Activated naive CD4-positive, alpha-beta T cell treated with anti-CD3 and anti-CD28 coated beads, Interleukin-2, amount 50 U/mL, for 16 hours (primary cell): ENCODE measurements around the gene KANK4.

ENCODE experiments used
- DNase-seq: peaks from one replicate; pipeline ENCODE4 v3.0.0-alpha.2; 2020

KANK4 gene

DNA sequence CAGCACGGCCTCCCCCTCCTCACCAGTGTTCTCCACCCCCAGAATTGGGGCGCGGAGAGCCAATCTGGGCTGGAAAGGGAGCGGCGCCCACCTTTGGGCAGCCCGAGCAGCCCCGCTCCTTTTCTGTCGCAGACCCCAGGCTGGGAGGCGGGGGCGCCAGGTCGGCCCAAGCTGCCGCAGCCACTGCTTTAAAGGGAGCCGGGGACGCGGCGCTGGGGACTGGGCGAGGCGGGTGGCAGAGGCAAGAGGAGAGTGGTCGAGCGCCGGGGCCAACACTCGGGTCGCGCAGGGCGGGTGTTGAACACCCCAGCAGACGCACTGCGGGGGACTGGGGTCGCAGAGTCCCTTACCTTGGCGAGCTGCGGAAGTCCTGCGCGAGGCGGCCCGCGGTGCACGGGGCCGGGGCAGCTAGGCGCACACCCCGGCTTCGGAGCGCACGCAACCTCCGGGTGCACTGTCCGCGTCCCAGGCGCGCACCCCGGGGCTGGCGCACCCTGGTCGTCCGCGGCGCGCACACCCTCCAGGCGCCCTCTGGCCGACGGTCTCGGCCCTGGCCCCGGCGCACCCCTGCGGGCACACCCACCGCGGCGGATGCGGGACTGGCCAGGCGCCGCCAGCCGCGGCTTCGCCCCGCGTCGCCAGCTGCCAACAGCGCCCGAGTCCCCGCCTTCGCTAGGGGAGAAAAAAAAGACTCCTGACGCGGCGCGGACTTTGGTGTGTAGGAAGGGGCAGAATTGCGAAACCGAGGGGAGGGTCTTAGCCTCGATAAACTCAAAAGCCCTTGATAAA lies at the start of gene KANK4:
TSS of gene KANK4 (minus strand) at position 679 of the 789 bp plus-strand sequence. CDS start 37,870 bp downstream, outside the sequence.
- DNase-seq, result no peak

DNA sequence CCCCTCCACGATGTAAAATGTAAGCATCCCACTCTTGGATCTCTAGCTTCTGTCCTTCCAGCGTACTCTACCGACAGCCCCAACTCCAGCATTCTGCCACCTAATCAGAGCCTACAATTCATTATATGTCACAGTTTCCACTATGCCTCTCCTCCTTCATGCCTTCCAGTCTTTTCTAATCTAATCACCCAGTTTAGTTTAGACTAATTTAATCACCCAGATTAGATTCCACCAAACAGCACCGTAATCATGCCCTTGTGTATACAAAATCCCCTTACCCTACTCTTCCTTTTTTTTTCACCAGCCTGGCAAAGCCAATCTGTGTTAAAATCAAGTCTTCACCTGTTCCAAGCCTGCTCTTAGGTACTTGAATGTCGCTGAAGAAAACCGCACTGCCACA lies 49.8 kb upstream of the KANK4 start:
- DNase-seq, result no peak

DNA sequence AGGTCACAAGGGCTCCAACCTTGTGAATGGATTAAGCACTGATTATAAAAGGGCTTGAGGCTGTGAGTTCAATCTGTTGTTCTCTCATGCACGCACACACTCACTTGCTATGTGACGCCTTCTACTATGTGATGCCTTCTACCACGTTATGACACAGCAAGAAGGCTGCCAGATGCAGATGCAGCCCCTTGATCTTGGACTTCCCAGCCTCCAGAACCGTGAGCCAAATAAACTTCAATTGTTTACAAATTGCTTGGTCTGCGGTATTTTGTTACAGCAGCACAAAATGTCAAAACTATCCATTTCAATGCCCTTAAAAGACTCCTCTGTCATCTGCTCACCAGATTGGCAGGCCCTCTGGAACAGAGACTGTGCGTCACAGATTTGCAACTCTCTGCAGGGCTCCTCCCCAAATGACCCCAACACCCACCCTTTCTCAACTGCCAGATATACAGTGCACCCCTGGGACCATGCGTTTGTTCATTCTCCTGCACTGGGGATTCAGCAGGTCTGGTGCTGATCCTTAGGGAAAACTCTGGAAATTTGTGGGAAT lies 47.8 kb upstream of the KANK4 start:
- no peak for DNase-seq

DNA sequence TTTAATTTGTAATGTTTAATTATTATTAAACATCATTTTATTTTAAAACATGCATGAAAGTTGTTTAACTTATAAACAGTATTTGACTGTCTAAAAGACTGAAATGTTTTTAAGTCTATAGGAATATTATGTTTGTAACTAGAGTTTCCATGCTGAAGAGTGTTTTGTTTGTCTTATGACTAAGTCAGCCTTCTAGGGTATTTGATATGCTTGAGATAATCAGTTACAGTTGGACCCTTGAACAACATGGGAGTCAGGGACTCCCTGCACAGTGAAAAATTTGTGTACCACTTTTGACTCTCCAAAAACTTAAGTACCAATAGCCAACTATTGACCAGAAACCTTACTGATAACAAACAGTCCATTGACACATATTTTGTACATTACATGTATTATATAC lies 45.5 kb upstream of the KANK4 start:
- DNase-seq, result no peak

DNA sequence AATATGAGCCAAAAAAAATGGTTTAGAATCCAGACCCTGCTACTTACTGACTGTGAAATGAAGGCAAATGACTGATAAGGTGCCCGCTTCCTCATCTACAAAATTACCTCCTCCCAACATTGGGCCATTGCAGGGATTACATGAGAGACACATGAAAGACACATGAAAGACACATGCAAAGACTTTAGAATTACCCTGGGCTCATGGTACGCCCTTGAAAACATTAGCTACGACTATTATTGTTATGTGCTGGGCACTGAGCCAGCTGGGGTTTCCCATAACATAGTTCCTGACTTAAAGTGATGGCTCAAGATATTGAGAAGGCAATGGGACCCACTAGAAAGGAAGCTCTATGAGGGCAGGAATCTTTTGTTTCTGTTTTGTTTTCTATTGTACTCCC lies 43.7 kb upstream of the KANK4 start:
- DNase-seq, result no peak

DNA sequence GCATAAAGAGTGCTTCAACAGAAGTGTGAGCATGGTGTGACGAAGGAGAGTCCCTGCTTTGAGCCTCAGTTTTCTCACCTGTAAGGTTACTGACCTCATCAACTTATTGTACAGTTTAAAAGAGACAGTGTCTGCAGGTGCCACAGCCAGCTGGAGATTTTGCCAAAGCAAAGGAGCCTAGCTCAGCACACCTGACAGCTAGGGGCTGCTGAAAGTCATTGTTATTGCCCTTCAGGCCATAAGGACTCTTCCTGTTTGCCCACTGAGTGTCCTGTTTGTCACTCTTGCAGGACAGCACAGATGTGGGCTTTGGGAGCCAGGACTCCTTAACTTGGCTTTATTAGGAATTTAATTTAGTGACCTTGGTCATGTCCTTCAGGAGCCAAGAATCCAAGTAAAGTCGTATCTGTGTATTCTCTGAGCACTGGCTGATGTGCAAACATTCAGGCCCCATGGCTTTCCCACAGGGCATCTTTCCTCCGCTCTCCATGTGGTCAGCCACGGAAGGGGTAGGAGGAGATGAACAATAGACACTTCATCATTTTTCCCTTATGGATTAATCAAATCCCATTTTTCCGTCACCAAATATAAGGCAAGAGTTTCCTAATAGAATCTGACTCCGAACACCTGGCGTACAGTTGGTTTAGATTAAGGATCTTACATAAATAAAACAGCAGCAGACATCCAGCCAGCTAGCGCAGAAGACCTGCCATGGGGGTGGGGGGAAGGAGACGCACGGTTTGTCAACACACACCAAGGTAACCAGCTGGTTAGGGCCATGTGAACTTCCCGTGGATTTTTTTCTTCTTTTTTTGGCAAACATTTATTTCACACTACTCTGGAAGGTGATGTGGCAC lies 43.1 kb upstream of the KANK4 start:
- no peak for DNase-seq

DNA sequence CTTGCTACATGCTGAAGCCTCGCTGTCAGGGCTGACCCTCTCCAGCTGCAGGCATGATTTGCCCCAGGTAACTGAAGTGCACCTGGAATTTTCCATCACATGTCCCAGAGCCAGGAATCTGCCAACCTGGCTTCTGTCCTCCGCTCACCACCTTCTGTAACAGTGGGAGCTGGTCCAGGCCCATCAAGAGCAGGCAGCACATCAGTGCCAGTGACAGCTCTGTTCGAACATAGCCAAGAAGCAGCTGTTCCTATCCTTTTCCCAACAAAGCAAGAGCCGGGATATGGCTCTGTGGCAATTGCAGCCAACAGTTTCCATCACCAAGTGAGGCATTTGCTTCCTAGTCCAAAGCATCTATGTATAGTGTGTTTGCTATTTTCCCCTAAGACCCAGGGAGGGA lies 42.2 kb upstream of the KANK4 start:
- DNase-seq, result no peak

DNA sequence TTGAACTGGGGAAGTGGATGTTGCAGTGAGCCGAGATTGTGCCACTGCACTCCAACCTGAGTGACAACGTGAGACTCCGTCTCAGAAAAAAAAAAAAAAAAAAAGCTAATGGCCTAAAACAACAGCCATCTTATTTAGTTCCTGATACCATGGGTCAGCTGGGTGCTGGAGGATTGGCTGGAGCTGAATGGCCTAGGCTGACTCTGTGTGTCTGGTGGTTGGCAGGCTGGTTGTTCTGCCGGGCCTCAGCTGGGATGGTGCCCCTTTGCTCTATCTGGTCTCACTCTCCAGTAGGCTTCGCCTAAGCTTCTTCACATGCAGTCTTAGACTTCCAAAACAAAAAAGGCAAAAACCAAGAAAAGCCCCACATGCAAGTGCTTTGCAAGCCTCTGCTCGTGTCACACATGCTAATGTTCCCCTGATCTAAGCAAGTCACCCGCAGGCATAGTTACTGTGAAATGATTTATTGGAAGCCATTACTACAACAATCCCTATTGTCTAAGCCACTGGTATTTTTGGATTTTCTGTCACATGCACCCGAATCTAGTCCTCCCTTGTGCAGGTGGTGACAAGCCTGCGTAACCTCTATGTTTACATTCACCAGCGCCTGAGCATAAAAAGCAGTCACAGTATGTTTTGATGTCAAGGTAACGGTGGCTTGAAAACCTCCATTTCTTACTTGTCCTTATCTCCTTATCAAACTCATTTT lies 39.6 kb upstream of the KANK4 start:
- DNase-seq, result no peak

DNA sequence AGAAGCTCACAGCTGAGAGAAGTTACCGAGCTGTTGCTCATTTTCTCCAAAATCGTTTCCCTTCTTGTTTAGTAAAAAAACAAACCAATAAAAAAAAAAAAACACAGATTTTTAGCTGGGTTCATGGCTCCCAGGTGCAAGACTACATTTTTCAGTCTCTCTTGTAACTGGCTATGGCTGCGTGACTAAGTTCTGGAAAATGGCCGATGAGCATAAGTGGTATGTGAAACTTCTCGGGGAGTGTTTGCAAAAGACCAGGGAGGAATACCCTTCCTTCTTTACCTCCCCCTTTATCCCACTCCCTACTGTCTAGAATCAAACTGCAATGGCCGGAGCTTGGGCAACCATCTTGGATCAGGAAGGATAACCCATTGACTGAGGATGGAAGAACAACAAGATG lies 38.7 kb upstream of the KANK4 start:
- DNase-seq, result no peak

DNA sequence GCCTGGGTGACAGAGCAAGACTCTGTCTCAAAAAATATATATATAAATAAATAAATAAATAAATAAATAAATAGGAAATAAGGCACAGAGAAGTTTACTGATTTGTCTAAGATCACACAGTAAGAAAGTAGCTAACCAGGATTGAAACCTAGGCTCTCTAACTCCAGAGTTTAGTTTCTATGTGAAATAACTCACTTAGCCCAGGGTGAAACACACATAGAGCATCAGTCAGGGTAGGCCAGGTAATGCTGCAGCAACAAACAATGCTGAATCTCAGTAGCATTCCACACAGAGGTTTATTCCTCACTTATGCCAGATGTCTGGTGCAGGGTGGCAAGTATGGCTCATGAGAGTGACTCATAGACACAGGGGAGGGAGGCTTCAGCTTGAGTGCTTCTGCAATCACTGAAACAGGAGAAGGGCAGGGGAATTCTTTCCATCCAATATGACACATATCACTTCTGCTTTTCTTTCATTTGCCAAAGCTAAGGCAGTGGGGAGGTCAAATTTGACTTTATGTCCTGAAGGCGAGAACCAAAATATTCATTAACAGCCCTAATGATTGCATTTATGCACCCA lies 37.1 kb upstream of the KANK4 start:
- DNase-seq, result no peak

DNA sequence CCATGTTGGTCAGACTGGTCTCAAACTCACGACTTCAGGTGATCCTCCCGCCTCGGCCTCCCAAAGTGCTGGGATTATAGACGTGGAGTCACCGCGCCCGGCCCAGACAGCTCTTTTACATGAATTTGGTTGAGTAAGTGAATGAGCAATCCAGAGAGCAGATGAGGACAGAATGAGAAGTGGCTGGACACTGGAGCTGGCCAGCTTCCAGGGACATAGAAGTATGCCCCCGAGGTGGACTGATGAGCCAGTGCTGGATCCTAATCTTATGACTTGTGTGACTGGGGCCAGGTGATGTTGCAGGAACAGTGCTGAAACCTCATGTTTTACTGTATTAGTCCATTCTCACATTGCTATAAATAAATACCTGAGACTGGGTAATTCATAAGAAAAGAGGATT lies 35.9 kb upstream of the KANK4 start:
- DNase-seq, result no peak

DNA sequence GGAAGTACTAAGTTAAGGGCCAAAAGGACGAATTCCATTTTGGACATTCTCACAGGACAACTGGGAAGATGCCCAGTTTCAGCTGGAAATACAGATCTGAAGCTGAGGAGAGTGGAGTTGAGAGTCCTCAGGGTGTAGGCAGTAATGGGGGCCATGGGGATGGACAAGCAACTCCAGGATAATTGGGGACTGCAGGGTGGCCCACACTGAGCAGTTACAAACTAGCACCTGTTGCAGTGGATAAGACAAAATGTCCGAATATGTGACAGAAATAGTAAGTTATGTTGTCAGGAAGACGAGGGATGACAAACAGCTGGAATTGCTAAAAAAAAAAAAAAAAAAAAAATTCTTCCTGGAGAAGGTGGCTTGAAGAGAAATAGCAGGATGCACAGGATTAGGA lies 34.6 kb upstream of the KANK4 start:
- DNase-seq, result no peak

DNA sequence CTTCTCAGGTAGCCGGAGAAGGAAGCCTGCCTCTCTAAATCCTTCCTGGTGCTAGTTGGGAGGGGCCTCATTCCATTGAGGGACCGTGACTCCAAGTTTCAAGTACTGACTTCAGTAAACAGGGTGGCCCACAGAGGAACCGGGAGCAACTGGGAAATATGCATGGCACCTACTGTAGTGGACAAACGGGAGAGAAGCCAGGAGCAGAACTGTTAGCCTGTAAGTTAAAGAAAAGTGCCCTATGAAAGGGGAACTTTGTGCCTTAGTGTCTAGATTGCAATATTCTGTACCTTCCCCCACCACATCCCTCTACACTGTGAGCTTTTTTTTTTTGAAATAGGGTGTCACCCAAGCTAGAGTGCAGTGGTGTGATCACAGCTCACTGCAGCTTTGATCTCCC lies 33.2 kb upstream of the KANK4 start:
- DNase-seq, result no peak

DNA sequence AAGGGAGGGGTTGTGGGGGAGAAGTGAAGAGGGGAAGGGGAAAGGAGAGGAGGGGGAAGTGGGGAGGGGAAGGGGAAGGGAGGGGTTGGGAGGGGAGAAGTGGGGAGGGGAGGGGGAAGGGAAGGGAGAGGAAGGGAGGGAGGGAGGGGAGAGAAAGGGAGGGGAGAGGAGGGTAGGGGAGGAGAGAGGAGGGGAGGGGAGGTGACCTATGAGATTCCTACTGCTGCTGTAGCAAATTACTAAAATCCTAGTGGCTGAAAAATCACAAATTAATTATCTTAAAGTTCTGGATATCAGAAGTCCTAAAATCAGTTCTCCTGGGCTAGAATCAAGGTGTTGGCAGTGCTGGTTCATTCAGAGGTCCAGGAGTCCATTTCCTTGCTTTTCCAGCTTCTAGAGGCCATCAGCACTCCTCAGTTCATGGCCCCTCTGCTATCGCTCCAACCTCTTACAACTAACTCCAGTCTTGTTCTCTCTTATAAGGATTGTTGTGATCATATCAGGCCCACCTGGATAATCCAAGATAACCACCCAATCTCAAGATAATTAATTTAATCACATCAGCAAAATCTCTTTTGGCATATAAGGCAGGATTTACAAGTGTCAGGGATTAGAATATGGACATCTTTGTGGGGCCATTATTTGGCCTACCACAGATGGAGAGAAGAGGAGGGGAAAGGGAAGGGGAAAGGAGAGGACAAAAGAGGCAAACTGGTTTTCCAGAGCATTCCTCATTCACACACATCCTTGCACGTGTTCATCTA lies 30.4 kb upstream of the KANK4 start:
- no peak for DNase-seq

DNA sequence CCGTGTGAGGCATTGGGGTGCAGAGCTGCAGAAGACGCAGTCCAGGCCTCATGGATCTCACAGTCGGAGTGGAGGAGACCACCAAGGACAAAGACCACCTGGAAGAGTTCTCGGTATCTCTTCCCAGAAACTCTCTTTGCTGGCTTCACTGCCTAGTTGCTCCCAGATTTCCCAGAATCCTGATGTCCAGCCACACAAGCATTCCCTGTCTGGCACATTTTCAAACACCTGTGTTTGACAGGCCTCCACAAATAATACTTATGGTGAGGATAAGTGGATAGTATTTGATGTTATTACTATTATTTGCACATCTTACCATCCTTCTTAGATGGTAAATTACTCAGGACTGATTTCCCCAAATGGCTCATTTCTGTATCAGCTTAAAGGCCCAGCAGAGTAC lies 27.7 kb upstream of the KANK4 start:
- no peak for DNase-seq

DNA sequence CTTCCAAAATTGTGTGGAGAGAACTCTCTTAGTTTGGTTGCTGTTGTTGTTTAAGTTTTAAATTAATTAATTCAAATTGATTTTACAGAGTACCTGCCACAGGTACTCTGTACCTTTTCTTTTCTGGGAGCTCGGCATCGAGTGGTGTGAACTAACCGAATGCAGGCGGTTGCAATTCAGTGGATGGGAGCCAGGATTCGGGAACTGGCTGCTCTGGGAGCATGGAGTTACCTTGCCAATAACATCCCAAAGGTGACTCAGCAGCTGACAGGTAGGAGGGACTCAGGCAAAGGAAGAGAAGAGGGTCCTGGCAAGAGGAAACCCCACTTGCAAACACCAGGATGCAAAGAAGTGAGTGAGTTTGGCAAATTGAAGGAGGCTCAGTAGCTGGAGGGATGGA lies 24.7 kb upstream of the KANK4 start:
- no peak for DNase-seq

DNA sequence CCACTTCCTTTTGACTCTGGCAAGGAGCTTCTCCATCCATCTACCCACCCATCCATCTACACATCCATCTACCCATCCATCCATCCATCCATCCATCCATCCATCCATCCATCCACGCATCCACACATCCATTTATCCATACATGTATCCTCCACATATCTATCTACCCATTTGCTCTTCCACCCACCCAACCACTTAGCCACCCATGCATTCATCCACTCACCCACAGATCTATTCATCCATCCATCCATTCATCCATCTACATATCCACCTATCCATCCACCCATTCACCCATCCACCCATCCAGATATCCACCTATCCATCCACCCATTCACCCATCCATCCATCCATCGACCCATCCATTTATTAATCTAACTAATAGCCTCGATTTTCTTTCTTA lies 23.0 kb upstream of the KANK4 start:
- DNase-seq, result no peak

DNA sequence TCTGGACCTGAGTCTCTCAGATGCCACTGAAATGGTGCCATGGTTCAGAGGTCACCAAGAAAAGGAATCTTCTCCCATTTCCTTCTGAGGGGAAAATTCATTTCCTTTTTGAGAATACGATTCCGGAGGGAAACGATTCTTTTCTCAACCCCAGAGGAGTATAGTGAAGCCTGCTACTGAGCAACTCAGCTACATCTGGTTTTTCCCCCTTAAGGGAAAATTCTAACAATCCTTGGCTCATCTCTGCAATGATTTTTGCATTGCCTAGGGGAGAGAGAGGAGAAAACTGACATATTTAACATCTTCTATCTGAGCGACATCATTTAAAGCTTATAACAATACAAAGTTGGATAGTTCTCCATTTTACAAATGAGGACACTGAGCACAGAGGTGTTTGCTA lies 22.4 kb upstream of the KANK4 start:
- no peak for DNase-seq

DNA sequence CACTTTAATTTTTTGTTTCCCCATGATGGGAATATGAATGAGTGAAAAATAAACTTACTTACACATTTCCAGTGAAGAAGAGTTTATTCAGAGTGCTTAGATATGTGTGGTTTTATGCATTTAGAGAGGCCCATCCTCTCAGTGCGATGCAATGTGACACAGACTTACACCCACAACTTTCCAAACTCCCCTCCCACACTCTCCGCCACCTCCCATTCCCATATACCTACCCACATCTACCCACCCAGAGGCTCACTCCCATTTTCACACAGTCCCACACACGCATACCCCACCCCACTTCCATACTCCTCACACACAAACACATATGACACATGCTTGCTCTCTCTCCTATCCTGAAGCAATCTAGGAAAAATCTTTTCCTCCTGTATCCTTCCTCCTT lies 21.9 kb upstream of the KANK4 start:
- no peak for DNase-seq

DNA sequence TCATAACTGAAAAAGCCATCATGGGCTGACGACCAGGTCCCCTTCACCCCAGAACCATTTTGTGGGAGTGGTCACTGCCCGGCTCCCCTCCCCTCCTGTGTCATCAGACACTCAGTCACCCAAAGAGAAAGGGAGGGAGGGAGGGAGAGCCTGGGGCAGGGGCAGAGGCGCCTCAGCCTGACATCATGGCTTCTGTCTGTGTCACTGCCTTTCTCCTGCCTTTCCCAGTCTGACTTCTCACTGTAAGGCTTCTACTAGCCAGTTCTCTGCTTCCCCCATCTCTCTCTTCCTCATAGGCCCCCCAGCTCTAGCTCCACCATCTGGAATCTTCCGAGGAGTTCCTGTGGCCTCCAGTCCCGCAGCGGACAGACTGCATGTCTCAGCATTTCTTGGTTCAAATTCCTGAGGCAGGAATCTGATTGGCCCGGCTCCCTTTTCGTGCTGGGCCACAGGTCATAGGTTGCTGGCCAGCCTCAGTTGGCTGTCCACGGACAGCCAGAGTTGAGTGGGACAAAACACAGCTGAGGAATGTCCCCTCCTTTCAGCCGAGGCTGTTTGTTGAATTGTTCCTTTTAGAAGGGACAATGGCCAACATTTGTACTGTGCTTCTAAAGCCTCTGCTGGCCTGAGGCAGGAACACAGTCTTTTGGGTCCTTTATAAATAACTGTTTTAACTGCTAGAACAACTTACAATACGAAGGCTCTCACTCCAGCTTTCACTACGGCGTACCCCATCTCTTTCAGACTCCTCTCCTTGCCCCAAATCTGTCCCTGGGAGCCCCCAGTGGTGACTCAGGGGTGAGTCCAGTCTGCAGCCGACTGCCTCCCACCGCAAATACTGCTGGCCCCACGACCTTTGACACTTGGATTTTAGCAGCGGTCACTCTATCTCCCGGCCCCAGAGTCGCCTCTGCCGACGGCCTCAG lies 18.7 kb upstream of the KANK4 start:
- no peak for DNase-seq
